ENCODE measurements around the gene SPESP1. TPM values are rescaled to one million over a fixed set of nuclear protein-coding genes. Genes with fewer than 3 reads are reported as not detected.
"Not testable (repeated sequence)": the region's sequence is repeated elsewhere in the genome, so short reads cannot be mapped to it uniquely, and the experiment has no call there.

SPESP1 gene
- total RNA-seq, 2 donors from 2014 or later = 0.96 to 14.3 TPM

GRCh38 chr15:68967948-68968347 lies 37.6 kb downstream of the SPESP1 start:
- Histone ChIP-seq H3K27me3 (replicated peaks; ENCODE audit: insufficient read depth) (no peaks in the 10 kb centered on the region), H3K4me3 (no peak overlapping the region), H3K9me3 (no peaks in the 10 kb centered on the region), H3K27ac (no peak overlapping the region), H3K36me3 (no peaks in the 10 kb centered on the region), H3K4me1 (replicated peaks) (no peaks in the 10 kb centered on the region)
- DNase-seq (ENCODE audit: low spot score) = no peak
- no peak for TF ChIP-seq POLR2AphosphoS5 (IDR thresholded peaks at IDR 0.05)
- no peak for TF ChIP-seq CTCF (IDR thresholded peaks at IDR 0.05)
- no peak for TF ChIP-seq POLR2A (IDR thresholded peaks at IDR 0.05)
- intact Hi-C loops (cut with DNase I) = no loop called here

- intact Hi-C loops (cut with DNase I) = no loop called here
- DNase-seq (ENCODE audit: low spot score) = no peak
- no peaks in the 10 kb centered on the region for H3K36me3 ChIP-seq
- H3K4me3 ChIP-seq = no peak overlapping the region
- no peaks in the 10 kb centered on the region for H3K4me1 ChIP-seq (replicated peaks)
- no peak for TF ChIP-seq POLR2AphosphoS5 (IDR thresholded peaks at IDR 0.05)
- no peak for TF ChIP-seq CTCF (IDR thresholded peaks at IDR 0.05)
- no peak for TF ChIP-seq POLR2A (IDR thresholded peaks at IDR 0.05)
- H3K9me3 ChIP-seq = no peaks in the 10 kb centered on the region
- no peak overlapping the region for H3K27ac ChIP-seq
- no peaks in the 10 kb centered on the region for H3K27me3 ChIP-seq (replicated peaks; ENCODE audit: insufficient read depth)
Observed at GRCh38 chr15:68969298-68969697, 39.0 kb downstream of the SPESP1 start.

- intact Hi-C loops (cut with DNase I) = no loop called here
- H3K4me3 ChIP-seq = no peak overlapping the region
- DNase-seq (ENCODE audit: low spot score) = no peak
- 23% methylated on average over 4 of the region's 4 CpGs for WGBS
- H3K9me3 ChIP-seq = no peaks in the 10 kb centered on the region
- H3K27ac ChIP-seq = no peak overlapping the region
- H3K36me3 ChIP-seq = no peaks in the 10 kb centered on the region
- no peaks in the 10 kb centered on the region for H3K27me3 ChIP-seq (replicated peaks; ENCODE audit: insufficient read depth)
- TF ChIP-seq CTCF (IDR thresholded peaks at IDR 0.05) = no peak
- TF ChIP-seq POLR2AphosphoS5 (IDR thresholded peaks at IDR 0.05) = no peak
- no peak for TF ChIP-seq POLR2A (IDR thresholded peaks at IDR 0.05)
- no peaks in the 10 kb centered on the region for H3K4me1 ChIP-seq (replicated peaks)
Observed at GRCh38 chr15:68972201-68973065, 42.1 kb downstream of the SPESP1 start.

- H3K27me3 ChIP-seq (replicated peaks; ENCODE audit: insufficient read depth); intact Hi-C loops (cut with DNase I): not testable (repeated sequence)
Observed at GRCh38 chr15:68975651-68976160, 45.4 kb downstream of the SPESP1 start.

GRCh38 chr15:68977426-68977825 lies 47.1 kb downstream of the SPESP1 start:
- H3K4me3 ChIP-seq; H3K27ac ChIP-seq; H3K9me3 ChIP-seq; H3K27me3 ChIP-seq (replicated peaks; ENCODE audit: insufficient read depth); H3K4me1 ChIP-seq (replicated peaks); H3K36me3 ChIP-seq; intact Hi-C loops (cut with DNase I); DNase-seq (ENCODE audit: low spot score): not testable (repeated sequence)
- 88% methylated on average over 10 of the region's 10 CpGs for WGBS

More at GRCh38 chr15:68975651-68976160, 45.4 kb downstream of the SPESP1 start:
- not testable (repeated sequence) for H3K9me3 ChIP-seq; H3K4me1 ChIP-seq (replicated peaks); H3K27ac ChIP-seq; H3K36me3 ChIP-seq; DNase-seq (ENCODE audit: low spot score); H3K4me3 ChIP-seq
- WGBS = 98% methylated on average over 25 of the region's 26 CpGs

GRCh38 chr15:68979006-68979405 lies 48.7 kb downstream of the SPESP1 start:
- WGBS = 69% methylated on average over 3 of the region's 3 CpGs
- TF ChIP-seq CTCF (IDR thresholded peaks at IDR 0.05) (no peak), POLR2AphosphoS5 (IDR thresholded peaks at IDR 0.05) (no peak), POLR2A (IDR thresholded peaks at IDR 0.05) (no peak)
- no peak for DNase-seq (ENCODE audit: low spot score)

More at GRCh38 chr15:68979006-68979405, 48.7 kb downstream of the SPESP1 start:
- no peaks in the 10 kb centered on the region for H3K4me1 ChIP-seq (replicated peaks)
- H3K4me3 ChIP-seq = no peak overlapping the region
- no peaks in the 10 kb centered on the region for H3K27me3 ChIP-seq (replicated peaks; ENCODE audit: insufficient read depth)
- intact Hi-C loops (cut with DNase I) = no loop called here
- no peaks in the 10 kb centered on the region for H3K9me3 ChIP-seq
- no peaks in the 10 kb centered on the region for H3K36me3 ChIP-seq
- H3K27ac ChIP-seq = no peak overlapping the region

Data from prostate gland (tissue), 2 donors.